Neural cell (in vitro differentiated cells): Measurements from ENCODE around the gene ARFGAP3. TPM values are rescaled to one million over a fixed set of nuclear protein-coding genes. Genes with fewer than 3 reads are reported as not detected.

Experiments used
- H2AFZ ChIP-seq: fragments of 200-600, 300-800 bp; sonication (generic), shearing (Covaris generic); 2 replicates; pipeline ENCODE4 v1.6.0; 2014; ENCODE audit warnings: low read depth, mild to moderate bottlenecking, antibody characterized with exemption, low read length, moderate library complexity
- H3F3A ChIP-seq: fragments of 200-600 bp; shearing (Covaris generic); 2 replicates; pipeline ENCODE4 v1.6.1; 2016; ENCODE audit warnings: mild to moderate bottlenecking, moderate library complexity, mixed read lengths, antibody characterized with exemption, low read length; ENCODE audit not compliant: insufficient read depth, poor library complexity, severe bottlenecking
- H3K27ac ChIP-seq: fragments of 200-600, 300-800 bp; sonication (generic), shearing (Covaris generic); 2 replicates; pipeline ENCODE4 v1.5.1; 2014; ENCODE audit warnings: mild to moderate bottlenecking, low read length, moderate library complexity
- H3K27me3 ChIP-seq: fragments of 300-800, 200-600 bp; sonication (generic), shearing (Covaris generic); 2 replicates; pipeline ENCODE4 v1.6.0; 2014; ENCODE audit warnings: mild to moderate bottlenecking, low read depth, low read length, moderate library complexity; ENCODE audit not compliant: insufficient read depth
- H3K36me3 ChIP-seq: fragments of 300-800, 200-600 bp; sonication (generic), shearing (Covaris generic); 2 replicates; pipeline ENCODE4 v1.5.1; 2014; ENCODE audit warnings: mild to moderate bottlenecking, antibody characterized with exemption, low read length, moderate library complexity; ENCODE audit not compliant: insufficient read depth
- H3K4me2 ChIP-seq: fragments of 300-800, 200-600 bp; sonication (generic), shearing (Covaris generic); 2 replicates; pipeline ENCODE4 v1.6.0; 2014; ENCODE audit warnings: mild to moderate bottlenecking, low read length
- H3K4me3 ChIP-seq: fragments of 300-800, 200-600 bp; sonication (generic), shearing (Covaris generic); 2 replicates; pipeline ENCODE4 v1.5.1; 2014; ENCODE audit warnings: mild to moderate bottlenecking, low read length, moderate library complexity
- H3K79me2 ChIP-seq: fragments of 200-600 bp; shearing (Covaris generic); replicated peaks from 2 replicates; pipeline ENCODE4 v1.6.0; 2014; ENCODE audit warnings: mild to moderate bottlenecking, low read length, moderate library complexity; ENCODE audit not compliant: insufficient read depth
- H3K9ac ChIP-seq: fragments of 300-800, 200-600 bp; sonication (generic), shearing (Covaris generic); 2 replicates; pipeline ENCODE4 v1.6.1; 2016; ENCODE audit warnings: mild to moderate bottlenecking, low read length, mixed read lengths
- H3K9me2 ChIP-seq: fragments of 200-600 bp; shearing (Covaris generic); 2 replicates; pipeline ENCODE4 v1.6.1; 2016; ENCODE audit warnings: mild to moderate bottlenecking, low read length, mixed read lengths; ENCODE audit not compliant: insufficient read depth
- H3K9me3 ChIP-seq: fragments of 200-600, 300-800 bp; sonication (generic), shearing (Covaris generic); 2 replicates; pipeline ENCODE4 v1.6.1; 2016; ENCODE audit warnings: mild to moderate bottlenecking, mixed run types, low read length, moderate library complexity, mixed read lengths
- H4K20me1 ChIP-seq: fragments of 200-600 bp; shearing (Covaris generic); 2 replicates; pipeline ENCODE4 v1.6.1; 2016; ENCODE audit warnings: mild to moderate bottlenecking, mixed run types; ENCODE audit not compliant: insufficient read depth
- CTCF ChIP-seq: fragments of 450-650 bp; IDR thresholded peaks from 2 replicates; pipeline ENCODE4 v1.5.1; 2014; ENCODE audit warnings: antibody characterized with exemption, mild to moderate bottlenecking, moderate library complexity; ENCODE audit not compliant: poor library complexity, severe bottlenecking
- EP300 ChIP-seq: fragments of 450-650 bp; conservative IDR thresholded peaks from 2 replicates; pipeline ENCODE4 v1.6.1; 2014; ENCODE audit warnings: antibody characterized with exemption, mild to moderate bottlenecking, moderate library complexity; ENCODE audit not compliant: poor library complexity, severe bottlenecking
- EZH2 ChIP-seq: fragments of 200-600, 300-800 bp; shearing (Covaris generic), sonication (generic); IDR thresholded peaks from 2 replicates; pipeline ENCODE4 v1.6.1; 2014; ENCODE audit warnings: antibody characterized with exemption, low read length, borderline replicate concordance, mild to moderate bottlenecking; ENCODE audit not compliant: insufficient read depth, poor library complexity, severe bottlenecking
- MXI1 ChIP-seq: fragments of 450-650 bp; conservative IDR thresholded peaks from 2 replicates; pipeline ENCODE4 v1.6.1; 2014; ENCODE audit warnings: antibody characterized with exemption, mild to moderate bottlenecking; ENCODE audit not compliant: poor library complexity, severe bottlenecking
- POLR2AphosphoS5 ChIP-seq: IDR thresholded peaks from 2 replicates; pipeline ENCODE4 v1.6.1; 2012
- RAD21 ChIP-seq: fragments of 450-650 bp; conservative IDR thresholded peaks from 2 replicates; pipeline ENCODE4 v1.6.1; 2014; ENCODE audit warnings: antibody characterized with exemption, mild to moderate bottlenecking, moderate library complexity
- REST ChIP-seq: IDR thresholded peaks from 2 replicates; pipeline ENCODE4 v1.6.1; 2012; ENCODE audit warnings: borderline replicate concordance
- SMC3 ChIP-seq: fragments of 450-650 bp; conservative IDR thresholded peaks from 2 replicates; pipeline ENCODE4 v1.6.1; 2014; ENCODE audit warnings: antibody characterized with exemption, mild to moderate bottlenecking, moderate library complexity; ENCODE audit not compliant: poor library complexity
- TAF1 ChIP-seq: IDR thresholded peaks from 2 replicates; pipeline ENCODE4 v1.6.1; 2012; ENCODE audit warnings: low read depth
- polyA plus RNA-seq: library from polyadenylated mRNA; depleted of rRNA; stranded (reverse); fragments of >200 nt; gene quantifications from 2 replicates; pipeline ENCODE4 v1.2.3, GENCODE V29; 2014

The ARFGAP3 gene
- polyA plus RNA-seq, 1 donor from 2014 or later: 80.7 TPM

- H4K20me1 ChIP-seq: no peaks in the 10 kb centered on the region
- H3K9me3 ChIP-seq: no peaks in the 10 kb centered on the region
- H3F3A ChIP-seq: no peaks in the 10 kb centered on the region
- TF ChIP-seq MXI1: no peak
- TF ChIP-seq REST: no peak
- TF ChIP-seq TAF1: no peak
- TF ChIP-seq RAD21: no peak
- no peak for TF ChIP-seq EP300
- no peak for TF ChIP-seq CTCF
- no peak for TF ChIP-seq EZH2
- TF ChIP-seq POLR2AphosphoS5: no peak
- TF ChIP-seq SMC3: no peak
- H3K4me2 ChIP-seq: no peak overlapping the region
- no peaks in the 10 kb centered on the region for H3K9me2 ChIP-seq
- no peak overlapping the region for H3K9ac ChIP-seq
- no peaks in the 10 kb centered on the region for H3K27me3 ChIP-seq
- no peak overlapping the region for H3K27ac ChIP-seq
- H2AFZ ChIP-seq: no peak overlapping the region
- no peaks in the 10 kb centered on the region for H3K79me2 ChIP-seq
- no peaks in the 10 kb centered on the region for H3K36me3 ChIP-seq
- H3K4me3 ChIP-seq: no peak overlapping the region
Measured at GRCh38 chr22:42872821-42873220, 15.7 kb upstream of the ARFGAP3 start.

GRCh38 chr22:42871146-42872050 is 14.3 kb upstream of the ARFGAP3 start:
- H3K4me2 ChIP-seq: no peak overlapping the region
- no peaks in the 10 kb centered on the region for H4K20me1 ChIP-seq
- H3K27me3 ChIP-seq: no peaks in the 10 kb centered on the region
- no peak overlapping the region for H3K4me3 ChIP-seq
- H3K27ac ChIP-seq: no peak overlapping the region
- no peak overlapping the region for H2AFZ ChIP-seq
- H3K36me3 ChIP-seq: no peaks in the 10 kb centered on the region
- no peak for TF ChIP-seq REST
- TF ChIP-seq CTCF: no peak
- no peak for TF ChIP-seq POLR2AphosphoS5
- no peak for TF ChIP-seq MXI1
- no peak for TF ChIP-seq TAF1
- no peak for TF ChIP-seq EZH2
- no peak for TF ChIP-seq EP300
- TF ChIP-seq RAD21: no peak
- no peak for TF ChIP-seq SMC3
- no peaks in the 10 kb centered on the region for H3F3A ChIP-seq
- no peaks in the 10 kb centered on the region for H3K79me2 ChIP-seq
- H3K9me3 ChIP-seq: no peaks in the 10 kb centered on the region
- H3K9ac ChIP-seq: no peak overlapping the region
- H3K9me2 ChIP-seq: no peaks in the 10 kb centered on the region
